Measurements from ENCODE around the gene LCN10. TPM values are rescaled to one million over a fixed set of nuclear protein-coding genes. Genes with fewer than 3 reads are reported as not detected.
"Not testable (repeated sequence)": the region's sequence is repeated elsewhere in the genome, so short reads cannot be mapped to it uniquely, and the experiment has no call there.

Gene LCN10
- total and polyA plus RNA-seq, 2 experiments from 2014 or later: not detected

GRCh38 chr9:136786451-136786850, 43.7 kb upstream of the LCN10 start:
- DNase-seq (ENCODE audit: low spot score): no peak
- no peaks in the 10 kb centered on the region for H3K79me2 ChIP-seq
- WGBS (ENCODE audit: low lambda C conversion rate, missing lambda C conversion rate): 88% methylated on average over 10 of the region's 10 CpGs

GRCh38 chr9:136785565-136786355, 43.0 kb upstream of the LCN10 start:
- not testable (repeated sequence) for H3K4me2 ChIP-seq; H2AFZ ChIP-seq; H3K9me2 ChIP-seq (replicated peaks; ENCODE audit: insufficient read depth); H4K20me1 ChIP-seq (ENCODE audit: insufficient read depth, poor library complexity, severe bottlenecking); H3K27me3 ChIP-seq; H3K4me3 ChIP-seq; H3K36me3 ChIP-seq (replicated peaks; ENCODE audit: insufficient read depth, low read depth); H3K9me3 ChIP-seq (ENCODE audit: low read depth); H3K27ac ChIP-seq; DNase-seq (ENCODE audit: low spot score); H3K79me2 ChIP-seq
- 71% methylated on average over 12 of the region's 23 CpGs for WGBS (ENCODE audit: low lambda C conversion rate, missing lambda C conversion rate)
- H3K4me1 ChIP-seq (ENCODE audit: insufficient read depth): peaks cover 36% of the 10 kb centered on the region

More at GRCh38 chr9:136786451-136786850, 43.7 kb upstream of the LCN10 start:
- H3K4me2 ChIP-seq: no peak overlapping the region
- H3K9me2 ChIP-seq (replicated peaks; ENCODE audit: insufficient read depth): no peaks in the 10 kb centered on the region
- no peaks in the 10 kb centered on the region for H3K9me3 ChIP-seq (ENCODE audit: low read depth)
- H3K36me3 ChIP-seq (replicated peaks; ENCODE audit: insufficient read depth, low read depth): no peaks in the 10 kb centered on the region
- H3K4me1 ChIP-seq (ENCODE audit: insufficient read depth): peaks cover 29% of the 10 kb centered on the region
- H3K27me3 ChIP-seq: no peaks in the 10 kb centered on the region
- TF ChIP-seq EZH2 (IDR thresholded peaks at IDR 0.05; ENCODE audit: borderline replicate concordance) (no peak), EZH2phosphoT487 (IDR thresholded peaks at IDR 0.05; ENCODE audit: low read depth, severe bottlenecking, unreplicated experiment) (no peak), CTCF (IDR thresholded peaks at IDR 0.05; ENCODE audit: poor library complexity) (no peak)
- no peak overlapping the region for H3K27ac ChIP-seq
- no peak overlapping the region for H3K4me3 ChIP-seq
- no peaks in the 10 kb centered on the region for H4K20me1 ChIP-seq (ENCODE audit: insufficient read depth, poor library complexity, severe bottlenecking)
- H2AFZ ChIP-seq: no peak overlapping the region

GRCh38 chr9:136784997-136785361, 42.2 kb upstream of the LCN10 start:
- H3K4me3 ChIP-seq: no peak overlapping the region
- WGBS (ENCODE audit: low lambda C conversion rate, missing lambda C conversion rate): 49% methylated on average over 6 of the region's 6 CpGs
- H3K4me1 ChIP-seq (ENCODE audit: insufficient read depth): peaks cover 37% of the 10 kb centered on the region
- H3K9me3 ChIP-seq (ENCODE audit: low read depth): no peaks in the 10 kb centered on the region
- DNase-seq (ENCODE audit: low spot score): peak; percentile 72
- H2AFZ ChIP-seq: no peak overlapping the region
- H3K36me3 ChIP-seq (replicated peaks; ENCODE audit: insufficient read depth, low read depth): no peaks in the 10 kb centered on the region
- no peaks in the 10 kb centered on the region for H3K79me2 ChIP-seq
- no peaks in the 10 kb centered on the region for H3K27me3 ChIP-seq
- no peak overlapping the region for H3K27ac ChIP-seq
- TF ChIP-seq EZH2 (IDR thresholded peaks at IDR 0.05; ENCODE audit: borderline replicate concordance) (no peak), CTCF (IDR thresholded peaks at IDR 0.05; ENCODE audit: poor library complexity) (no peak), EZH2phosphoT487 (IDR thresholded peaks at IDR 0.05; ENCODE audit: low read depth, severe bottlenecking, unreplicated experiment) (no peak)
- H3K4me2 ChIP-seq: no peak overlapping the region
- H4K20me1 ChIP-seq (ENCODE audit: insufficient read depth, poor library complexity, severe bottlenecking): no peaks in the 10 kb centered on the region
- no peaks in the 10 kb centered on the region for H3K9me2 ChIP-seq (replicated peaks; ENCODE audit: insufficient read depth)

- H3K9me2 ChIP-seq (replicated peaks; ENCODE audit: insufficient read depth): no peaks in the 10 kb centered on the region
- no peaks in the 10 kb centered on the region for H4K20me1 ChIP-seq (ENCODE audit: insufficient read depth, poor library complexity, severe bottlenecking)
- no peak overlapping the region for H3K27ac ChIP-seq
- H3K4me1 ChIP-seq (ENCODE audit: insufficient read depth): peaks cover 33% of the 10 kb centered on the region
- no peaks in the 10 kb centered on the region for H3K36me3 ChIP-seq (replicated peaks; ENCODE audit: insufficient read depth, low read depth)
- TF ChIP-seq EZH2 (IDR thresholded peaks at IDR 0.05; ENCODE audit: borderline replicate concordance) (no peak), CTCF (IDR thresholded peaks at IDR 0.05; ENCODE audit: poor library complexity) (peak; percentile 53)
- no peak overlapping the region for H2AFZ ChIP-seq
- H3K9me3 ChIP-seq (ENCODE audit: low read depth): no peaks in the 10 kb centered on the region
- no peaks in the 10 kb centered on the region for H3K79me2 ChIP-seq
- no peaks in the 10 kb centered on the region for H3K27me3 ChIP-seq
- H3K4me2 ChIP-seq: no peak overlapping the region
- 56% methylated on average over 9 of the region's 9 CpGs for WGBS (ENCODE audit: low lambda C conversion rate, missing lambda C conversion rate)
- H3K4me3 ChIP-seq: no peak overlapping the region
- no peak for DNase-seq (ENCODE audit: low spot score)
Observed at GRCh38 chr9:136784249-136784996, 41.7 kb upstream of the LCN10 start.

All from hepatocyte (in vitro differentiated cells).